Measurements from ENCODE around the gene CASZ1. TPM values are rescaled to one million over a fixed set of nuclear protein-coding genes. Genes with fewer than 3 reads are reported as not detected.

CASZ1 gene
- total RNA-seq, 2 donors from 2014 or later: 44.3 to 50.3 TPM

DNA sequence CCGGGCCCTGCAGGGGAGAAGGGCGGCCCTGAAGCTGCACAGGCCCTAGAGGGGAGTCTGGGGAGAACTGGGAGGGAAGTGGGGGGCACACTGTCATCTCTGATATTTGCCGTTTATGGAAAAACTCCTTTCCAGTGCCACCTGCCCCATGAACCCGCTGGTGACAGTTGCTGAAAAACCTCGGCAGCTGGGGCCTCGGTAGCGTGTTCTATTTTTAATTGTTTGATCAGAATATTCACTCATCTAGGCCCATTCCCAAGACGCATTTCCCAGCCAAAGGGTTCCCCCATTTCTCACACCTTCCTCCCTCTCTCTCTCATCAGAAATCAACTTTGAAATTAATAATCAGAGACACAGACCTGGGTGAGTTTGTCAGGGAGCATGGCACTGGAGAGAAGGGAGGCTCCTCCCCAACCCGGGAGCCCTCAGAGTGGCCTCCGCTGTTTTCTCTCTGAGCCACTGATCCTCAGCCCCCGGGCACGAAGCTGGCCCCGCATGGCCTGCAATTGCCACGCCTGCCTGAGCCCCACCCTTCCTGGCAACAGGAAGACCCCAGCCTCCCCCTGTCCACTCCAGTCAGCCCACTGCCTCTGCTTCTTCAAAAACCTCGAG lies 111.1 kb downstream of the CASZ1 start:
- DNase-seq (ENCODE audit: low spot score): no peak
- Histone ChIP-seq H3K27ac (peak overlapping the region; percentile 86), H3K4me3 (no peak overlapping the region), H3K27me3 (no peaks in the 10 kb centered on the region), H3K9me3 (no peaks in the 10 kb centered on the region), H3K4me1 (peaks cover 0 to 100% of the 10 kb centered on the region in 2 donors), H3K36me3 (no peaks in the 10 kb centered on the region)
- TF ChIP-seq, protein P1, sequence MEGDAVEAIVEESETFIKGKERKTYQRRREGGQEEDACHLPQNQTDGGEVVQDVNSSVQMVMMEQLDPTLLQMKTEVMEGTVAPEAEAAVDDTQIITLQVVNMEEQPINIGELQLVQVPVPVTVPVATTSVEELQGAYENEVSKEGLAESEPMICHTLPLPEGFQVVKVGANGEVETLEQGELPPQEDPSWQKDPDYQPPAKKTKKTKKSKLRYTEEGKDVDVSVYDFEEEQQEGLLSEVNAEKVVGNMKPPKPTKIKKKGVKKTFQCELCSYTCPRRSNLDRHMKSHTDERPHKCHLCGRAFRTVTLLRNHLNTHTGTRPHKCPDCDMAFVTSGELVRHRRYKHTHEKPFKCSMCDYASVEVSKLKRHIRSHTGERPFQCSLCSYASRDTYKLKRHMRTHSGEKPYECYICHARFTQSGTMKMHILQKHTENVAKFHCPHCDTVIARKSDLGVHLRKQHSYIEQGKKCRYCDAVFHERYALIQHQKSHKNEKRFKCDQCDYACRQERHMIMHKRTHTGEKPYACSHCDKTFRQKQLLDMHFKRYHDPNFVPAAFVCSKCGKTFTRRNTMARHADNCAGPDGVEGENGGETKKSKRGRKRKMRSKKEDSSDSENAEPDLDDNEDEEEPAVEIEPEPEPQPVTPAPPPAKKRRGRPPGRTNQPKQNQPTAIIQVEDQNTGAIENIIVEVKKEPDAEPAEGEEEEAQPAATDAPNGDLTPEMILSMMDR (IDR thresholded peaks at IDR 0.05): no peak

DNA sequence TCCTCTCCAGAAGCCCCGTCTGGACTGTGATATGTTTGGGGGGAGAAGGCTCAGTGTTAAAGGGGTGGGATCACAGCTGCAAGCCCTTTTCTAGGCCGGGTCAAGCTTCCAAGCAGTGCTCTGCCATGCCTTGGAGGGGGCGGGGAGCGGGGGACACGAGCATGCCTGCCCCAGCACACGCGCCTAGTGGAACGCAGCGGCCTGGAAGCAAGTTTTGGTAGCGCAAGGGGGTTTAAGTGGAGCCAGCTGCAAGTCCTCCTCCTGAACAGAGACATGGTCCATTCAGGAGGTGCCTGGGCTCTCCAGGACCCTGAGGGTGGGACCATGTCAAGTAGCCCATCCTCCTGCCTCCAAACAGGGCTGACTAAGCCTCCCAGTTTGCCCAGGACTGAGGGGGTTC lies 112.2 kb downstream of the CASZ1 start:
- Histone ChIP-seq H3K9me3 (no peaks in the 10 kb centered on the region), H3K4me3 (no peak overlapping the region), H3K4me1 (peaks cover 0 to 100% of the 10 kb centered on the region in 2 donors), H3K27me3 (no peaks in the 10 kb centered on the region), H3K36me3 (no peaks in the 10 kb centered on the region), H3K27ac (peak overlapping the region; percentile 86)
- TF ChIP-seq, protein P1 (IDR thresholded peaks at IDR 0.05): no peak
- DNase-seq (ENCODE audit: low spot score): no peak

DNA sequence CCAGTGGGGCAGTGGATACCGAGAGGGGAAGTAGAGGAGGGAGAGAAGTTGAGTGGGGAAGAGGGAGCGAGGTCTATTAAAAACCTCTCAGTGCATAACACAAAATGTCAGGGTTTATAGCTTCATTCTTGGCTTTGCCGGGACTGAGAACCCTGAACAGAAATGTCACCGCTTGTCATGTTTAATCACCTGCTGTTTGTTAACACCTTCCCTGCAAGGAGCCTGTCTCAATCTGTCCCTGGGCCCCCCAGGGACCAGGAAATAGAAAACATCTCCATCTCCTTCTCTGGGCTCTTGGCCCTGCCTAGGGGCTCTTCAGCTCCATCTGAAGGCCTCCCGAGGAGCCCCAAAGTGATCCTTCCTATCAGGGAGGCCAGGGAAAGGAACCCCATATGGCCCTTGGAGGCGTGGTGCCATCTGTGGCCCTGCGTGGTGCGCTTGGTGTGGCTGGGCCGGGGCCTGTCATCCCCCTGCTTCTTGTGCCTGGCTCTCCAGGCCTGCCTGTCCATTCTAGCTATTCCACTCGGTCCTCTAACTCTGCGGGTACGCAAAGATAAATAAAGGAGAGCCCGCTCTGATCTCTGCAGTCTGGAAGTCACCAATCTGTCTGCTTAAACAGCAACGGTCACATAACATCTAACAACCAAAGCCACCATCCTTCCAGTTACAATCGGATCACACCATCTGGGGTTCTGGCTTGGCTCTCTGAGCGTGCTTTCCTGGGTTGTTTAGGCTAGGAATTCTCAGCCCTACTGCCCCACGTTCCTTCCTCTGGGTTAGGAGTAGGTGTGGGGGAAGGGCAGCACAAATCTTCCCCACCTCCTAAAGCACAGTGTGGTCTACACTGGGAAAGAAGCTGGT lies 113.8 kb downstream of the CASZ1 start:
- DNase-seq (ENCODE audit: low spot score): no peak
- H3K4me3 ChIP-seq: no peak overlapping the region
- H3K27me3 ChIP-seq: no peaks in the 10 kb centered on the region
- peak overlapping the region; percentile 86 for H3K27ac ChIP-seq
- peaks cover 0 to 100% of the 10 kb centered on the region in 2 donors for H3K4me1 ChIP-seq
- no peaks in the 10 kb centered on the region for H3K36me3 ChIP-seq
- no peaks in the 10 kb centered on the region for H3K9me3 ChIP-seq
- TF ChIP-seq, protein P1 (IDR thresholded peaks at IDR 0.05): no peak

DNA sequence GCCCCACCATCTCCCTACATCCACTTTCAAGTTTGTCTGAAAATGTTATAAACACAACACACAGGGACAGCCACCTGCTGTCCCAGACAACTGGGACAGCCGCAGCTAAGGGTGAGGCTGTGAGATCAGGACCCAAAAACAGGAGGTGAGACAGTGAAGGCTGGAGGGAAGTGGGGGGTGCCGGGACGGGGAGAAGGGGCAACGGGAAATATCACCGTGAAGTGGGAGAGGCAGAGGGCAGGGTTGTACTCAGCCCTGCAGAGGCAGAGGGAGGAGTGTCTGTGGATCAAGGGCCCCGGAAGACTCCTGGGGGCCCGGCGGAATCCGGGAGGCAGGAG lies 114.4 kb downstream of the CASZ1 start:
- Histone ChIP-seq H3K4me1 (peaks cover 0 to 100% of the 10 kb centered on the region in 2 donors), H3K27me3 (no peaks in the 10 kb centered on the region), H3K4me3 (no peak overlapping the region), H3K9me3 (no peaks in the 10 kb centered on the region), H3K27ac (peak overlapping the region; percentile 86), H3K36me3 (no peaks in the 10 kb centered on the region)
- TF ChIP-seq, protein P1 (IDR thresholded peaks at IDR 0.05): no peak
- no peak for DNase-seq (ENCODE audit: low spot score)

GRCh38 chr1:10681296-10682107 lies 114.9 kb downstream of the CASZ1 start:
- TF ChIP-seq, protein P1 (IDR thresholded peaks at IDR 0.05): no peak
- Histone ChIP-seq H3K27ac (peak overlapping the region; percentile 86), H3K9me3 (no peaks in the 10 kb centered on the region), H3K36me3 (no peaks in the 10 kb centered on the region), H3K4me1 (peaks cover 0 to 100% of the 10 kb centered on the region in 2 donors), H3K4me3 (no peak overlapping the region), H3K27me3 (no peaks in the 10 kb centered on the region)
- no peak for DNase-seq (ENCODE audit: low spot score)
